GM21786 (cell line): ENCODE results near the gene ATRIP.
"Not testable (repeated sequence)": the region's sequence is repeated elsewhere in the genome, so short reads cannot be mapped to it uniquely, and the experiment has no call there.

ENCODE experiments used
- ATAC-seq: cut with Tn5 transposase; IDR thresholded peaks from one replicate; pipeline ENCODE4 v1.9.1; 2021; ENCODE audit not compliant: unreplicated experiment

ATRIP gene

GRCh38 chr3:48467110-48467454, 20.5 kb downstream of the ATRIP start:
- ATAC-seq: no peak

GRCh38 chr3:48467473-48468267, 21.1 kb downstream of the ATRIP start:
- no peak for ATAC-seq

GRCh38 chr3:48468329-48468731, 21.8 kb downstream of the ATRIP start:
- no peak for ATAC-seq

- ATAC-seq: no peak
Measured at GRCh38 chr3:48469046-48469915, 22.7 kb downstream of the ATRIP start.

GRCh38 chr3:48470286-48470685, 23.7 kb downstream of the ATRIP start:
- ATAC-seq: no peak

GRCh38 chr3:48472673-48472922, 26.1 kb downstream of the ATRIP start:
- ATAC-seq: peak; percentile 2

- peak; percentile 78 for ATAC-seq
Measured at GRCh38 chr3:48472923-48473616, 26.5 kb downstream of the ATRIP start.

GRCh38 chr3:48473617-48473952, 27.0 kb downstream of the ATRIP start:
- ATAC-seq: no peak

- ATAC-seq: not testable (repeated sequence)
Measured at GRCh38 chr3:48474031-48474430, 27.5 kb downstream of the ATRIP start.

- ATAC-seq: no peak
Measured at GRCh38 chr3:48474619-48475018, 28.1 kb downstream of the ATRIP start.

GRCh38 chr3:48475188-48475587, 28.7 kb downstream of the ATRIP start:
- ATAC-seq: no peak

- ATAC-seq: no peak
Measured at GRCh38 chr3:48476426-48477053, 30.0 kb downstream of the ATRIP start.

GRCh38 chr3:48477959-48478520, 31.5 kb downstream of the ATRIP start:
- ATAC-seq: no peak

- no peak for ATAC-seq
Measured at GRCh38 chr3:48478626-48479555, 32.4 kb downstream of the ATRIP start.

- not testable (repeated sequence) for ATAC-seq
Measured at GRCh38 chr3:48480891-48481290, 34.4 kb downstream of the ATRIP start.

GRCh38 chr3:48482822-48483221, 36.3 kb downstream of the ATRIP start:
- ATAC-seq: not testable (repeated sequence)

GRCh38 chr3:48486952-48487351, 40.4 kb downstream of the ATRIP start:
- no peak for ATAC-seq

- ATAC-seq: no peak
Measured at GRCh38 chr3:48492461-48493202, 46.1 kb downstream of the ATRIP start.

GRCh38 chr3:48493203-48493501, 46.6 kb downstream of the ATRIP start:
- no peak for ATAC-seq

- ATAC-seq: no peak
Measured at GRCh38 chr3:48500656-48501055, 54.1 kb downstream of the ATRIP start.
